Measurements from ENCODE around the gene KDM4C. TPM values are rescaled to one million over a fixed set of nuclear protein-coding genes. Genes with fewer than 3 reads are reported as not detected.

The KDM4C gene
- total and polyA plus RNA-seq, 2 of the 13 experiments (the other 11 are each of a cell fraction or from before 2014, with no cell fraction given): 19.4 to 23.6 TPM

DNA sequence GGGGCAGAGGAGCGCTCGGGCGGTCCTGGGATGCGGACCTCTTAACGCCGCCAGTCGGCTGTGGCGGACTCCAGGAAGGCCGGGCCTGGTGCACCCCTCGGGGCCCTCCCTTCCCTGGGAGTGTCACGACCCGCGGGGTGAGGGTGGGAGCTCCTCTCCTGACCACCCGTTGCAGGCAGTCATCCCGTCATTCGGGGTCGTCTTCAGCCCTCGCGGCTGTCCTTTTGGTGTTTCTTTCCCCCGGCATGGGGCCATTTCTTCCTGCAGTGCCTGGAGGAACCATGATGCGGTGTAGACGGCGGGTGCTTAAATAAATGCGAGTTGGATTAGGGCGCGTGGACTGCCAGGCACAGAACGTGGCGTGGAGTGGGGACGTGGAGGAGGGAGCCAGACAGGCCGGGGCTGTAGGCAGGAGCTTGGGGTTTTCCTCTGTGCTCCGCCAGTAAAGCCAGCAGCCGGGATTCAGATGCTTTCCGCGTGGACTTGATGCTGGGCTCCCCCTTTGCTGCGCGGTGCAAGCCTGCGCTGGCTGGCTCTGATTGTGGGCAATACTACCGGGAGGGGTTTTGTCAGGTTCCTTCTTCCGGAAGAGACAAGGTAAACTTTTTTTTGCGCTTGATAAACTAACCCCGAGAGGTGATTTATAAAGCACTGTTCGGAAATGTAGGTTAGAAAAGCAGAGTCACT lies 868 bp downstream of the KDM4C start (continued):
- TF ChIP-seq KDM3A (CRISPR knock-in tag; IDR thresholded peaks at IDR 0.05; ENCODE audit: low read depth) (no peak), ZNF34 (CRISPR knock-in tag; IDR thresholded peaks at IDR 0.05; ENCODE audit: borderline replicate concordance) (no peak), SRSF4 (IDR thresholded peaks at IDR 0.05; ENCODE audit: low read depth, low read length, poor library complexity, severe bottlenecking) (no peak), ZNF30 (CRISPR knock-in tag; IDR thresholded peaks at IDR 0.05) (no peak), HHEX (CRISPR knock-in tag; IDR thresholded peaks at IDR 0.05) (no peak), KAT8 (CRISPR knock-in tag; IDR thresholded peaks at IDR 0.05) (no peak), SAP130 (CRISPR knock-in tag; IDR thresholded peaks at IDR 0.05; ENCODE audit: low read depth) (peak; percentile 61), ZNF468 (CRISPR knock-in tag; IDR thresholded peaks at IDR 0.05) (no peak), ZSCAN30 (CRISPR knock-in tag; IDR thresholded peaks at IDR 0.05) (no peak), KDM5B (CRISPR knock-in tag; IDR thresholded peaks at IDR 0.05; ENCODE audit: borderline replicate concordance) (no peak)
- TF ChIP-seq, protein P1, sequence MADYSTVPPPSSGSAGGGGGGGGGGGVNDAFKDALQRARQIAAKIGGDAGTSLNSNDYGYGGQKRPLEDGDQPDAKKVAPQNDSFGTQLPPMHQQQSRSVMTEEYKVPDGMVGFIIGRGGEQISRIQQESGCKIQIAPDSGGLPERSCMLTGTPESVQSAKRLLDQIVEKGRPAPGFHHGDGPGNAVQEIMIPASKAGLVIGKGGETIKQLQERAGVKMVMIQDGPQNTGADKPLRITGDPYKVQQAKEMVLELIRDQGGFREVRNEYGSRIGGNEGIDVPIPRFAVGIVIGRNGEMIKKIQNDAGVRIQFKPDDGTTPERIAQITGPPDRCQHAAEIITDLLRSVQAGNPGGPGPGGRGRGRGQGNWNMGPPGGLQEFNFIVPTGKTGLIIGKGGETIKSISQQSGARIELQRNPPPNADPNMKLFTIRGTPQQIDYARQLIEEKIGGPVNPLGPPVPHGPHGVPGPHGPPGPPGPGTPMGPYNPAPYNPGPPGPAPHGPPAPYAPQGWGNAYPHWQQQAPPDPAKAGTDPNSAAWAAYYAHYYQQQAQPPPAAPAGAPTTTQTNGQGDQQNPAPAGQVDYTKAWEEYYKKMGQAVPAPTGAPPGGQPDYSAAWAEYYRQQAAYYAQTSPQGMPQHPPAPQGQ (CRISPR knock-in tag; IDR thresholded peaks at IDR 0.05; ENCODE audit: borderline replicate concordance): no peak
- TF ChIP-seq, protein P2, sequence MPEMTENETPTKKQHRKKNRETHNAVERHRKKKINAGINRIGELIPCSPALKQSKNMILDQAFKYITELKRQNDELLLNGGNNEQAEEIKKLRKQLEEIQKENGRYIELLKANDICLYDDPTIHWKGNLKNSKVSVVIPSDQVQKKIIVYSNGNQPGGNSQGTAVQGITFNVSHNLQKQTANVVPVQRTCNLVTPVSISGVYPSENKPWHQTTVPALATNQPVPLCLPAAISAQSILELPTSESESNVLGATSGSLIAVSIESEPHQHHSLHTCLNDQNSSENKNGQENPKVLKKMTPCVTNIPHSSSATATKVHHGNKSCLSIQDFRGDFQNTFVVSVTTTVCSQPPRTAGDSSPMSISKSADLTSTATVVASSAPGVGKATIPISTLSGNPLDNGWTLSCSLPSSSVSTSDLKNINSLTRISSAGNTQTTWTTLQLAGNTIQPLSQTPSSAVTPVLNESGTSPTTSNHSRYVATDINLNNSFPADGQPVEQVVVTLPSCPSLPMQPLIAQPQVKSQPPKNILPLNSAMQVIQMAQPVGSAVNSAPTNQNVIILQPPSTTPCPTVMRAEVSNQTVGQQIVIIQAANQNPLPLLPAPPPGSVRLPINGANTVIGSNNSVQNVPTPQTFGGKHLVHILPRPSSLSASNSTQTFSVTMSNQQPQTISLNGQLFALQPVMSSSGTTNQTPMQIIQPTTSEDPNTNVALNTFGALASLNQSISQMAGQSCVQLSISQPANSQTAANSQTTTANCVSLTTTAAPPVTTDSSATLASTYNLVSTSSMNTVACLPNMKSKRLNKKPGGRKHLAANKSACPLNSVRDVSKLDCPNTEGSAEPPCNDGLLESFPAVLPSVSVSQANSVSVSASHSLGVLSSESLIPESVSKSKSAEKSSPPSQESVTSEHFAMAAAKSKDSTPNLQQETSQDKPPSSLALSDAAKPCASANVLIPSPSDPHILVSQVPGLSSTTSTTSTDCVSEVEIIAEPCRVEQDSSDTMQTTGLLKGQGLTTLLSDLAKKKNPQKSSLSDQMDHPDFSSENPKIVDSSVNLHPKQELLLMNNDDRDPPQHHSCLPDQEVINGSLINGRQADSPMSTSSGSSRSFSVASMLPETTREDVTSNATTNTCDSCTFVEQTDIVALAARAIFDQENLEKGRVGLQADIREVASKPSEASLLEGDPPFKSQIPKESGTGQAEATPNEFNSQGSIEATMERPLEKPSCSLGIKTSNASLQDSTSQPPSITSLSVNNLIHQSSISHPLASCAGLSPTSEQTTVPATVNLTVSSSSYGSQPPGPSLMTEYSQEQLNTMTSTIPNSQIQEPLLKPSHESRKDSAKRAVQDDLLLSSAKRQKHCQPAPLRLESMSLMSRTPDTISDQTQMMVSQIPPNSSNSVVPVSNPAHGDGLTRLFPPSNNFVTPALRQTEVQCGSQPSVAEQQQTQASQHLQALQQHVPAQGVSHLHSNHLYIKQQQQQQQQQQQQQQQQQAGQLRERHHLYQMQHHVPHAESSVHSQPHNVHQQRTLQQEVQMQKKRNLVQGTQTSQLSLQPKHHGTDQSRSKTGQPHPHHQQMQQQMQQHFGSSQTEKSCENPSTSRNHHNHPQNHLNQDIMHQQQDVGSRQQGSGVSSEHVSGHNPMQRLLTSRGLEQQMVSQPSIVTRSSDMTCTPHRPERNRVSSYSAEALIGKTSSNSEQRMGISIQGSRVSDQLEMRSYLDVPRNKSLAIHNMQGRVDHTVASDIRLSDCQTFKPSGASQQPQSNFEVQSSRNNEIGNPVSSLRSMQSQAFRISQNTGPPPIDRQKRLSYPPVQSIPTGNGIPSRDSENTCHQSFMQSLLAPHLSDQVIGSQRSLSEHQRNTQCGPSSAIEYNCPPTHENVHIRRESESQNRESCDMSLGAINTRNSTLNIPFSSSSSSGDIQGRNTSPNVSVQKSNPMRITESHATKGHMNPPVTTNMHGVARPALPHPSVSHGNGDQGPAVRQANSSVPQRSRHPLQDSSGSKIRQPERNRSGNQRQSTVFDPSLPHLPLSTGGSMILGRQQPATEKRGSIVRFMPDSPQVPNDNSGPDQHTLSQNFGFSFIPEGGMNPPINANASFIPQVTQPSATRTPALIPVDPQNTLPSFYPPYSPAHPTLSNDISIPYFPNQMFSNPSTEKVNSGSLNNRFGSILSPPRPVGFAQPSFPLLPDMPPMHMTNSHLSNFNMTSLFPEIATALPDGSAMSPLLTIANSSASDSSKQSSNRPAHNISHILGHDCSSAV (CRISPR knock-in tag; IDR thresholded peaks at IDR 0.05; ENCODE audit: borderline replicate concordance): no peak
- TF ChIP-seq, protein P3, sequence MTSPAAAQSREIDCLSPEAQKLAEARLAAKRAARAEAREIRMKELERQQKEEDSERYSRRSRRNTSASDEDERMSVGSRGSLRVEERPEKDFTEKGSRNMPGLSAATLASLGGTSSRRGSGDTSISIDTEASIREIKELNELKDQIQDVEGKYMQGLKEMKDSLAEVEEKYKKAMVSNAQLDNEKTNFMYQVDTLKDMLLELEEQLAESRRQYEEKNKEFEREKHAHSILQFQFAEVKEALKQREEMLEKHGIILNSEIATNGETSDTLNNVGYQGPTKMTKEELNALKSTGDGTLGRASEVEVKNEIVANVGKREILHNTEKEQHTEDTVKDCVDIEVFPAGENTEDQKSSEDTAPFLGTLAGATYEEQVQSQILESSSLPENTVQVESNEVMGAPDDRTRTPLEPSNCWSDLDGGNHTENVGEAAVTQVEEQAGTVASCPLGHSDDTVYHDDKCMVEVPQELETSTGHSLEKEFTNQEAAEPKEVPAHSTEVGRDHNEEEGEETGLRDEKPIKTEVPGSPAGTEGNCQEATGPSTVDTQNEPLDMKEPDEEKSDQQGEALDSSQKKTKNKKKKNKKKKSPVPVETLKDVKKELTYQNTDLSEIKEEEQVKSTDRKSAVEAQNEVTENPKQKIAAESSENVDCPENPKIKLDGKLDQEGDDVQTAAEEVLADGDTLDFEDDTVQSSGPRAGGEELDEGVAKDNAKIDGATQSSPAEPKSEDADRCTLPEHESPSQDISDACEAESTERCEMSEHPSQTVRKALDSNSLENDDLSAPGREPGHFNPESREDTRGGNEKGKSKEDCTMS (CRISPR knock-in tag; conservative IDR thresholded peaks at IDR 0.05): no peak
- TF ChIP-seq, protein P4, sequence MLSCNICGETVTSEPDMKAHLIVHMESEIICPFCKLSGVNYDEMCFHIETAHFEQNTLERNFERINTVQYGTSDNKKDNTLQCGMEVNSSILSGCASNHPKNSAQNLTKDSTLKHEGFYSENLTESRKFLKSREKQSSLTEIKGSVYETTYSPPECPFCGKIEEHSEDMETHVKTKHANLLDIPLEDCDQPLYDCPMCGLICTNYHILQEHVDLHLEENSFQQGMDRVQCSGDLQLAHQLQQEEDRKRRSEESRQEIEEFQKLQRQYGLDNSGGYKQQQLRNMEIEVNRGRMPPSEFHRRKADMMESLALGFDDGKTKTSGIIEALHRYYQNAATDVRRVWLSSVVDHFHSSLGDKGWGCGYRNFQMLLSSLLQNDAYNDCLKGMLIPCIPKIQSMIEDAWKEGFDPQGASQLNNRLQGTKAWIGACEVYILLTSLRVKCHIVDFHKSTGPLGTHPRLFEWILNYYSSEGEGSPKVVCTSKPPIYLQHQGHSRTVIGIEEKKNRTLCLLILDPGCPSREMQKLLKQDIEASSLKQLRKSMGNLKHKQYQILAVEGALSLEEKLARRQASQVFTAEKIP (CRISPR knock-in tag; IDR thresholded peaks at IDR 0.05; ENCODE audit: borderline replicate concordance): no peak
